Esophagus (tissue), 2 donors: ENCODE results near the gene TUBGCP3. TPM values are rescaled to one million over a fixed set of nuclear protein-coding genes. Genes with fewer than 3 reads are reported as not detected.

Experiments used
- H3K27ac ChIP-seq, 2 donors: one replicate each; pipeline ENCODE4 v1.5.1; 2013; ENCODE audit warnings: low read depth in 2 of 2, mild to moderate bottlenecking in 2 of 2, inconsistent platforms in 1 of 2, low read length in 1 of 2, moderate library complexity in 1 of 2
- H3K27me3 ChIP-seq, 2 donors: one replicate each; pipeline ENCODE4 v1.6.1; 2013; ENCODE audit warnings: low read length in 2 of 2, control low read depth in 1 of 2, mild to moderate bottlenecking in 1 of 2; ENCODE audit not compliant: insufficient read depth in 2 of 2, control insufficient read depth in 1 of 2
- H3K36me3 ChIP-seq, 2 donors: one replicate each; pipeline ENCODE4 v1.6.1; 2013; ENCODE audit warnings: low read length in 1 of 2; ENCODE audit not compliant: control insufficient read depth in 2 of 2, insufficient read depth in 2 of 2
- H3K4me1 ChIP-seq, 2 donors: one replicate each; pipeline ENCODE4 v1.6.1; 2013; ENCODE audit warnings: low read length in 1 of 2; ENCODE audit not compliant: control insufficient read depth in 2 of 2, insufficient read depth in 2 of 2
- H3K4me3 ChIP-seq, 2 donors: one replicate each; pipeline ENCODE4 v1.5.1; 2013; ENCODE audit warnings: low read length in 2 of 2, mild to moderate bottlenecking in 2 of 2, low read depth in 1 of 2, moderate library complexity in 1 of 2
- H3K9me3 ChIP-seq, 2 donors: one replicate each; pipeline ENCODE4 v1.6.1; 2013; ENCODE audit warnings: mild to moderate bottlenecking in 2 of 2, low read depth in 1 of 2, low read length in 1 of 2, moderate library complexity in 1 of 2; ENCODE audit not compliant: control insufficient read depth in 2 of 2, insufficient read depth in 1 of 2
- WGBS, 2 donors: extraction: QIAGEN DNeasy Blood & Tissue Kit; methylation state at CpG; one replicate each; pipeline ENCODE4 v1.1.7; 2013; 5-methylcytosine and 5-hydroxymethylcytosine counted together
- polyA plus RNA-seq, 2 donors: library from polyadenylated mRNA; stranded (reverse); fragments of 200-250 nt; gene quantifications; one replicate each; pipeline ENCODE4 v1.2.3, GENCODE V29; 2013
- donor health status: healthy with polysubstance abuse.
- donor health status: Bipolar disorder and iron deficiency.

The TUBGCP3 gene
- polyA plus RNA-seq, 2 donors, result 6.4 to 11.3 TPM

GRCh38 chr13:112617754-112618375 lies 29.9 kb upstream of the TUBGCP3 start:
- 85 to 87% methylated on average over 18 of the region's 18 CpGs for WGBS, 2 donors
- Histone ChIP-seq H3K4me3 (no peak overlapping the region), H3K9me3 (no peaks in the 10 kb centered on the region), H3K27me3 (no peaks in the 10 kb centered on the region), H3K36me3 (no peaks in the 10 kb centered on the region), H3K27ac (no peak overlapping the region), H3K4me1 (no peaks in the 10 kb centered on the region)

- Histone ChIP-seq H3K36me3 (no peaks in the 10 kb centered on the region), H3K4me1 (no peaks in the 10 kb centered on the region), H3K9me3 (no peaks in the 10 kb centered on the region), H3K4me3 (no peak overlapping the region), H3K27me3 (no peaks in the 10 kb centered on the region), H3K27ac (no peak overlapping the region)
- 54 to 55% methylated on average over 13 of the region's 13 CpGs for WGBS, 2 donors
Measured at GRCh38 chr13:112616586-112617362, 28.8 kb upstream of the TUBGCP3 start.

GRCh38 chr13:112615391-112615790 lies 27.4 kb upstream of the TUBGCP3 start:
- H3K9me3 ChIP-seq, result no peaks in the 10 kb centered on the region
- H3K4me3 ChIP-seq, result no peak overlapping the region
- no peak overlapping the region for H3K27ac ChIP-seq
- no peaks in the 10 kb centered on the region for H3K4me1 ChIP-seq
- WGBS, 2 donors, result 74 to 82% methylated on average over 8 of the region's 8 CpGs
- no peaks in the 10 kb centered on the region for H3K36me3 ChIP-seq
- no peaks in the 10 kb centered on the region for H3K27me3 ChIP-seq

- Histone ChIP-seq H3K36me3 (no peaks in the 10 kb centered on the region), H3K27ac (no peak overlapping the region), H3K4me1 (no peaks in the 10 kb centered on the region), H3K27me3 (no peaks in the 10 kb centered on the region), H3K9me3 (no peaks in the 10 kb centered on the region), H3K4me3 (no peak overlapping the region)
- 90 to 93% methylated on average over 7 of the region's 7 CpGs for WGBS, 2 donors
Measured at GRCh38 chr13:112614835-112615234, 26.9 kb upstream of the TUBGCP3 start.

- Histone ChIP-seq H3K27ac (no peak overlapping the region), H3K27me3 (no peaks in the 10 kb centered on the region), H3K9me3 (no peaks in the 10 kb centered on the region), H3K4me1 (no peaks in the 10 kb centered on the region), H3K36me3 (no peaks in the 10 kb centered on the region), H3K4me3 (no peak overlapping the region)
- WGBS, 2 donors, result 89 to 91% methylated on average over 2 of the region's 2 CpGs
Measured at GRCh38 chr13:112608212-112608611, 20.3 kb upstream of the TUBGCP3 start.

- H3K4me3 ChIP-seq, result peak overlapping the region; percentile 23 to 49
- no peaks in the 10 kb centered on the region for H3K27me3 ChIP-seq
- no peaks in the 10 kb centered on the region for H3K9me3 ChIP-seq
- WGBS, 2 donors, result 2 to 5% methylated on average over 45 of the region's 45 CpGs
- H3K36me3 ChIP-seq, result no peaks in the 10 kb centered on the region
- H3K4me1 ChIP-seq, result no peaks in the 10 kb centered on the region
- H3K27ac ChIP-seq, result peak overlapping the region in 1 of 2 donors; percentile 1
Measured at GRCh38 chr13:112606109-112607001, 18.4 kb upstream of the TUBGCP3 start.

GRCh38 chr13:112605531-112605990 lies 17.6 kb upstream of the TUBGCP3 start:
- H3K9me3 ChIP-seq, result no peaks in the 10 kb centered on the region
- WGBS, 2 donors, result 71 to 73% methylated on average over 18 of the region's 18 CpGs
- H3K36me3 ChIP-seq, result no peaks in the 10 kb centered on the region
- no peak overlapping the region for H3K27ac ChIP-seq
- no peaks in the 10 kb centered on the region for H3K4me1 ChIP-seq
- H3K4me3 ChIP-seq, result peak overlapping the region in 1 of 2 donors; percentile 49
- no peaks in the 10 kb centered on the region for H3K27me3 ChIP-seq

- 63 to 70% methylated on average over 5 of the region's 5 CpGs for WGBS, 2 donors
- Histone ChIP-seq H3K27ac (no peak overlapping the region), H3K4me1 (no peaks in the 10 kb centered on the region), H3K36me3 (no peaks in the 10 kb centered on the region), H3K9me3 (no peaks in the 10 kb centered on the region), H3K4me3 (no peak overlapping the region), H3K27me3 (no peaks in the 10 kb centered on the region)
Measured at GRCh38 chr13:112603641-112604225, 15.8 kb upstream of the TUBGCP3 start.

GRCh38 chr13:112602189-112602588 lies 14.2 kb upstream of the TUBGCP3 start:
- 79 to 88% methylated on average over 8 of the region's 8 CpGs for WGBS, 2 donors
- H3K27me3 ChIP-seq, result no peaks in the 10 kb centered on the region
- no peaks in the 10 kb centered on the region for H3K4me1 ChIP-seq
- H3K9me3 ChIP-seq, result no peaks in the 10 kb centered on the region
- H3K36me3 ChIP-seq, result no peaks in the 10 kb centered on the region
- no peak overlapping the region for H3K4me3 ChIP-seq
- H3K27ac ChIP-seq, result no peak overlapping the region
